Measurements from ENCODE around the gene NELFA. TPM values are rescaled to one million over a fixed set of nuclear protein-coding genes. Genes with fewer than 3 reads are reported as not detected.

Gene NELFA
- total and polyA plus RNA-seq, 4 donors, result 7.1 to 11.8 (median 9.3) TPM

DNA sequence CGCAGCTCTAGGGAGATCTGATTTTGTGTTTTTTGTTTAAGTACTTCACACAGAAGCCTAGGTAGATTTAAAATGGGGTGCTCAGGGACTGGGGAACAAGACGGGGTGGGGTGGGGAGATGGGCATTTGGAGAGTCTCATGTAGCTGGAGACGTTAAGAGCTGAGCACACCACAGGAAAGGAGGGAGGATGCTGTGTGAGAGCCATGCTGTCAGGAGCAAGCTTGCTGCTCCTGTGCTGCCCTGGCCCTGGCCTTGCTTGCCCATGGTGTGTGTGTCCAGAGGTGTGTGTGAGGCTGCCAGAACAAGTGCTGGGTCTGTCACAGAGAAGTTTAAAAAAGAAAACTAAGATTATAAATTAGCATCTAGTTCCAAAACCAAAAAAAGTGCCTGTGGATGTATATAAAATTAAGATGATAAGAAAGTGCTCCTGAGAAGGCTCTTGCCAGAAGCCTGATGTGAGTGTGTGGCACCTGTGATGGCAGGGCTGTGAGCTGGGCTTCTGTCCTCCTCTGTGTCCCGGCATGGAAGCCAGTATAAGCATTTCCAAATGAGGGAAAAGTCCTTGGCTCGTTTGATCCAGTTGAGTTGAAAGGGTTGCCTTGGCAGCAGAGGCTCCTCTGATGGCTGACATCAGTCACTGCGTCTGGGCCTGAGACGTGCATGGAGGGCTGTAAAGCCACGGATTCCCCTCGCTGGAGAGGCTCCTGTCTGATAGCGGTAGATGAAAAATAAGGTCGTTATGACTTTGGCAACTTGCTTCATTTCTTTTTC, 63.5 kb downstream of the NELFA start:
- H3K4me1 ChIP-seq (ENCODE audit: control insufficient read depth in 4 of 4, insufficient read depth in 4 of 4, low read length in 3 of 4), result no peaks in the 10 kb centered on the region
- WGBS, result 90% methylated on average over 11 of the region's 11 CpGs
- no peak overlapping the region for H3K27ac ChIP-seq (ENCODE audit: low read depth in 1 of 2, low read length in 2 of 2)
- no peaks in the 10 kb centered on the region for H3K27me3 ChIP-seq (ENCODE audit: control insufficient read depth in 4 of 4, insufficient read depth in 4 of 4, low read length in 3 of 4)
- H3K4me3 ChIP-seq (ENCODE audit: low read depth in 1 of 3, low read length in 3 of 3), result no peak overlapping the region
- no peaks in the 10 kb centered on the region for H3K9me3 ChIP-seq (ENCODE audit: control insufficient read depth in 4 of 4, low read length in 3 of 4)
- no peak overlapping the region for H3K9ac ChIP-seq (ENCODE audit: low read depth in 1 of 2, low read length in 2 of 2)
- peaks cover 1 to 5% (median 4%) of the 10 kb centered on the region in 4 donors for H3K36me3 ChIP-seq (ENCODE audit: control insufficient read depth in 4 of 4, insufficient read depth in 3 of 4, low read depth in 1 of 4, low read length in 3 of 4)
- DNase-seq (ENCODE audit: low spot score), result no peak
- no peak for TF ChIP-seq TAF1 (conservative IDR thresholded peaks at IDR 0.05)
- no peak for TF ChIP-seq NR2F2 (IDR thresholded peaks at IDR 0.05)
- no peak for TF ChIP-seq SP1 (IDR thresholded peaks at IDR 0.05)
- no peak for TF ChIP-seq RAD21 (IDR thresholded peaks at IDR 0.05)
- no peak for TF ChIP-seq FOXA2 (IDR thresholded peaks at IDR 0.05)
- no peak for TF ChIP-seq EGR1 (IDR thresholded peaks at IDR 0.05; ENCODE audit: low read depth in 2 of 2)
- no peak for TF ChIP-seq ATF3 (IDR thresholded peaks at IDR 0.05)
- no peak for TF ChIP-seq GABPA (IDR thresholded peaks at IDR 0.05 in 1 of 2, conservative IDR thresholded peaks at IDR 0.05 in 1 of 2)
- TF ChIP-seq JUND (IDR thresholded peaks at IDR 0.05), result no peak
- no peak for TF ChIP-seq MAX (IDR thresholded peaks at IDR 0.05)
- TF ChIP-seq HNF4G (IDR thresholded peaks at IDR 0.05), result no peak

GRCh38 chr4:1943928-1944327, 64.8 kb downstream of the NELFA start:
- TF ChIP-seq REST (IDR thresholded peaks at IDR 0.05) (no peak), SP1 (IDR thresholded peaks at IDR 0.05) (no peak), NR2F2 (IDR thresholded peaks at IDR 0.05) (no peak), ZBTB33 (IDR thresholded peaks at IDR 0.05) (no peak), ATF3 (IDR thresholded peaks at IDR 0.05) (no peak), MAX (IDR thresholded peaks at IDR 0.05) (no peak), RXRA (IDR thresholded peaks at IDR 0.05) (no peak), JUND (IDR thresholded peaks at IDR 0.05) (no peak), FOXA2 (IDR thresholded peaks at IDR 0.05) (no peak), RAD21 (IDR thresholded peaks at IDR 0.05) (no peak), HNF4A (conservative IDR thresholded peaks at IDR 0.05) (no peak), GABPA (IDR thresholded peaks at IDR 0.05 in 1 of 2, conservative IDR thresholded peaks at IDR 0.05 in 1 of 2) (no peak)
- TF ChIP-seq, protein P1, sequence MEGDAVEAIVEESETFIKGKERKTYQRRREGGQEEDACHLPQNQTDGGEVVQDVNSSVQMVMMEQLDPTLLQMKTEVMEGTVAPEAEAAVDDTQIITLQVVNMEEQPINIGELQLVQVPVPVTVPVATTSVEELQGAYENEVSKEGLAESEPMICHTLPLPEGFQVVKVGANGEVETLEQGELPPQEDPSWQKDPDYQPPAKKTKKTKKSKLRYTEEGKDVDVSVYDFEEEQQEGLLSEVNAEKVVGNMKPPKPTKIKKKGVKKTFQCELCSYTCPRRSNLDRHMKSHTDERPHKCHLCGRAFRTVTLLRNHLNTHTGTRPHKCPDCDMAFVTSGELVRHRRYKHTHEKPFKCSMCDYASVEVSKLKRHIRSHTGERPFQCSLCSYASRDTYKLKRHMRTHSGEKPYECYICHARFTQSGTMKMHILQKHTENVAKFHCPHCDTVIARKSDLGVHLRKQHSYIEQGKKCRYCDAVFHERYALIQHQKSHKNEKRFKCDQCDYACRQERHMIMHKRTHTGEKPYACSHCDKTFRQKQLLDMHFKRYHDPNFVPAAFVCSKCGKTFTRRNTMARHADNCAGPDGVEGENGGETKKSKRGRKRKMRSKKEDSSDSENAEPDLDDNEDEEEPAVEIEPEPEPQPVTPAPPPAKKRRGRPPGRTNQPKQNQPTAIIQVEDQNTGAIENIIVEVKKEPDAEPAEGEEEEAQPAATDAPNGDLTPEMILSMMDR (IDR thresholded peaks at IDR 0.05; ENCODE audit: low read depth, low read length, missing input control), result no peak
- Histone ChIP-seq H3K9ac (ENCODE audit: low read depth in 1 of 2, low read length in 2 of 2) (no peak overlapping the region), H3K27ac (ENCODE audit: low read depth in 1 of 2, low read length in 2 of 2) (no peak overlapping the region), H3K9me3 (ENCODE audit: control insufficient read depth in 4 of 4, low read length in 3 of 4) (no peaks in the 10 kb centered on the region), H3K36me3 (ENCODE audit: control insufficient read depth in 4 of 4, insufficient read depth in 3 of 4, low read depth in 1 of 4, low read length in 3 of 4) (peaks cover 5 to 12% (median 7%) of the 10 kb centered on the region in 4 donors), H3K4me1 (ENCODE audit: control insufficient read depth in 4 of 4, insufficient read depth in 4 of 4, low read length in 3 of 4) (no peaks in the 10 kb centered on the region), H3K27me3 (ENCODE audit: control insufficient read depth in 4 of 4, insufficient read depth in 4 of 4, low read length in 3 of 4) (no peaks in the 10 kb centered on the region), H3K4me3 (ENCODE audit: low read depth in 1 of 3, low read length in 3 of 3) (no peak overlapping the region)
- whole genome bisulfite sequencing, result 98% methylated on average over 7 of the region's 7 CpGs
- no peak for DNase-seq (ENCODE audit: low spot score)
